HL-60 (cell line): ENCODE data around the gene ADPRS.

Experiments
- DNase-seq, 2 experiments: peaks; one replicate each; pipeline ENCODE4 v3.0.0-alpha.2; 2010 to 2020; ENCODE audit warnings: low read depth in 1 of 2, low spot score in 1 of 2
- H3K27ac ChIP-seq: fragments of 250-450 bp; sonication (Bioruptor Pico); replicated peaks from 2 replicates; pipeline ENCODE4 v1.5.1; 2020; ENCODE audit warnings: mild to moderate bottlenecking, moderate library complexity
- H3K27me3 ChIP-seq: fragments of 250-450 bp; sonication (Bioruptor Pico); 2 replicates; pipeline ENCODE4 v1.5.1; 2021; ENCODE audit warnings: mild to moderate bottlenecking, moderate library complexity; ENCODE audit not compliant: insufficient read depth, poor library complexity, severe bottlenecking
- H3K4me3 ChIP-seq: replicated peaks from 2 replicates; pipeline ENCODE4 v1.5.1; 2011; ENCODE audit warnings: mild to moderate bottlenecking, control low read depth, low read length; ENCODE audit not compliant: insufficient read depth
- GABPA ChIP-seq: IDR thresholded peaks from 2 replicates; pipeline ENCODE4 v1.6.1; 2012; ENCODE audit warnings: low read depth
- POLR2AphosphoS5 ChIP-seq: IDR thresholded peaks from 2 replicates; pipeline ENCODE4 v1.6.1; 2012; ENCODE audit warnings: low read depth
- SPI1 ChIP-seq: IDR thresholded peaks from 2 replicates; pipeline ENCODE4 v1.6.1; 2012; ENCODE audit warnings: low read depth, mild to moderate bottlenecking, borderline replicate concordance
- TF ChIP-seq, protein P1 (sequence below): IDR thresholded peaks from one replicate; pipeline ENCODE4 v1.5.1; 2011; ENCODE audit warnings: low read length, control low read depth, inconsistent platforms; ENCODE audit not compliant: insufficient read depth
- TF ChIP-seq, protein P2 (sequence below): IDR thresholded peaks from 2 replicates; pipeline ENCODE4 v1.6.1; 2012; ENCODE audit warnings: low read depth; ENCODE audit not compliant: insufficient replicate concordance

ADPRS gene

DNA sequence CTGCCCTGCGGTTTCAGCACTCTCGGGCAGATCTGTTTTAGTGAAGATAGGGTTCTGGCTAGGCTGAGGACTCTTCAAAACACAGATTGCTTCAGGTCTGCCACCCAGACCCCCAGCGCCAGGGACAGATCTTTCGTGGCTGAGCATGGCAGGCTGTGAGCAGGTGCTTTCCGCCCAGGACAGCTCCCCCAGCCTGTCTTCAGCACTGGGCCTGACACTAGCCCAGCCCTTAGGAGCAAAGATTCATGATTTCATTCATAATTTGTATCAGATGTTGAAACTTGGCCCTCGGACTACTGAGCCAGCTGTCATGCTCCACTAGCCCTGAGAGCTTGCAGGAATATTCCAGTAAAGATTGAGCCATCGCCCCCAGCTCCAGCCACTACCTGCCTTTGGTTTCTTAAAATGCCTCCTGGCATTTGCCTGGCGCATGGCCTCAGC, 5.9 kb downstream of the ADPRS start:
- H3K4me3 ChIP-seq: no peak overlapping the region
- DNase-seq: no peak
- no peaks in the 10 kb centered on the region for H3K27me3 ChIP-seq
- TF ChIP-seq GABPA (no peak), POLR2AphosphoS5 (no peak), SPI1 (no peak)
- TF ChIP-seq, protein P1, sequence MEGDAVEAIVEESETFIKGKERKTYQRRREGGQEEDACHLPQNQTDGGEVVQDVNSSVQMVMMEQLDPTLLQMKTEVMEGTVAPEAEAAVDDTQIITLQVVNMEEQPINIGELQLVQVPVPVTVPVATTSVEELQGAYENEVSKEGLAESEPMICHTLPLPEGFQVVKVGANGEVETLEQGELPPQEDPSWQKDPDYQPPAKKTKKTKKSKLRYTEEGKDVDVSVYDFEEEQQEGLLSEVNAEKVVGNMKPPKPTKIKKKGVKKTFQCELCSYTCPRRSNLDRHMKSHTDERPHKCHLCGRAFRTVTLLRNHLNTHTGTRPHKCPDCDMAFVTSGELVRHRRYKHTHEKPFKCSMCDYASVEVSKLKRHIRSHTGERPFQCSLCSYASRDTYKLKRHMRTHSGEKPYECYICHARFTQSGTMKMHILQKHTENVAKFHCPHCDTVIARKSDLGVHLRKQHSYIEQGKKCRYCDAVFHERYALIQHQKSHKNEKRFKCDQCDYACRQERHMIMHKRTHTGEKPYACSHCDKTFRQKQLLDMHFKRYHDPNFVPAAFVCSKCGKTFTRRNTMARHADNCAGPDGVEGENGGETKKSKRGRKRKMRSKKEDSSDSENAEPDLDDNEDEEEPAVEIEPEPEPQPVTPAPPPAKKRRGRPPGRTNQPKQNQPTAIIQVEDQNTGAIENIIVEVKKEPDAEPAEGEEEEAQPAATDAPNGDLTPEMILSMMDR: no peak
- TF ChIP-seq, protein P2, sequence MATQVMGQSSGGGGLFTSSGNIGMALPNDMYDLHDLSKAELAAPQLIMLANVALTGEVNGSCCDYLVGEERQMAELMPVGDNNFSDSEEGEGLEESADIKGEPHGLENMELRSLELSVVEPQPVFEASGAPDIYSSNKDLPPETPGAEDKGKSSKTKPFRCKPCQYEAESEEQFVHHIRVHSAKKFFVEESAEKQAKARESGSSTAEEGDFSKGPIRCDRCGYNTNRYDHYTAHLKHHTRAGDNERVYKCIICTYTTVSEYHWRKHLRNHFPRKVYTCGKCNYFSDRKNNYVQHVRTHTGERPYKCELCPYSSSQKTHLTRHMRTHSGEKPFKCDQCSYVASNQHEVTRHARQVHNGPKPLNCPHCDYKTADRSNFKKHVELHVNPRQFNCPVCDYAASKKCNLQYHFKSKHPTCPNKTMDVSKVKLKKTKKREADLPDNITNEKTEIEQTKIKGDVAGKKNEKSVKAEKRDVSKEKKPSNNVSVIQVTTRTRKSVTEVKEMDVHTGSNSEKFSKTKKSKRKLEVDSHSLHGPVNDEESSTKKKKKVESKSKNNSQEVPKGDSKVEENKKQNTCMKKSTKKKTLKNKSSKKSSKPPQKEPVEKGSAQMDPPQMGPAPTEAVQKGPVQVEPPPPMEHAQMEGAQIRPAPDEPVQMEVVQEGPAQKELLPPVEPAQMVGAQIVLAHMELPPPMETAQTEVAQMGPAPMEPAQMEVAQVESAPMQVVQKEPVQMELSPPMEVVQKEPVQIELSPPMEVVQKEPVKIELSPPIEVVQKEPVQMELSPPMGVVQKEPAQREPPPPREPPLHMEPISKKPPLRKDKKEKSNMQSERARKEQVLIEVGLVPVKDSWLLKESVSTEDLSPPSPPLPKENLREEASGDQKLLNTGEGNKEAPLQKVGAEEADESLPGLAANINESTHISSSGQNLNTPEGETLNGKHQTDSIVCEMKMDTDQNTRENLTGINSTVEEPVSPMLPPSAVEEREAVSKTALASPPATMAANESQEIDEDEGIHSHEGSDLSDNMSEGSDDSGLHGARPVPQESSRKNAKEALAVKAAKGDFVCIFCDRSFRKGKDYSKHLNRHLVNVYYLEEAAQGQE: no peak
- 0 out of 2 replicates have a peak overlapping the region, but pooled peaks have one; percentile 75 for H3K27ac ChIP-seq

DNA sequence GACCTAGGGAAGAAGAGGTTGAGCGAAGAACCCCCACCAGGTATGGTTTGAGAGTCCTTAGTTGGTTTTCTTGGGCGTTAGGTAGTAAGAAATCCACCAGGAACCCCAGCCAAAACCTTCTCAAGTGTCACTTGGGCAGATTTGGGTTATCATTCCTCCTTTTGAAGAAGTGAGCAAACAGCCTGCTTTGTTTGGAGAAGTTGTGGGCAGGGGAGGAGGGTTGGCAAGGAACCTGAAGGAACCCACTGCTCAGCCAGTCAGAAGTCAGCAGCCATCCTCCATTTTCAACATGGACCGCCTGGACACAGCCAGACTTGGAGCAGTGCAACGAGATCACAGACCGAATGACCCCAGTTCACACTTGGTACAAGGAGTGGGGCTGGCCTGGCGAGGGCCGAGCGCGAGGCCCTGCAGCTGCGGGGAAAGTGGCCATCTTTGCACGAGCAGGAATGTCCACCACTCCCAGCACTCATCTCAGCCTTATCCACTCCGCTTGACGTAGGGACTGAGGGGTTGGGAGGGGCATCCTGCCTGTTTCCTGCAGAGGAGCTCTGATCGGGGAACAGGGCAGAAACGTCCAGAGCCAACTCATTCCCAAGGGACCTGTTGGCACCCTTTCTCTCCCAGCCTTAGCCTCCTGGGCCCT, 7.2 kb downstream of the ADPRS start:
- peak; percentile 60 to 84 for DNase-seq
- Histone ChIP-seq H3K27ac (peak overlapping the region; percentile 75), H3K27me3 (no peaks in the 10 kb centered on the region), H3K4me3 (no peak overlapping the region)
- TF ChIP-seq SPI1: peak; percentile 68; the same call in 1 of the 2 replicates
- no peak for TF ChIP-seq GABPA
- TF ChIP-seq, protein P1: no peak
- TF ChIP-seq POLR2AphosphoS5: peak; percentile 36; the same call in 1 of the 2 replicates
- TF ChIP-seq, protein P2: no peak

DNA sequence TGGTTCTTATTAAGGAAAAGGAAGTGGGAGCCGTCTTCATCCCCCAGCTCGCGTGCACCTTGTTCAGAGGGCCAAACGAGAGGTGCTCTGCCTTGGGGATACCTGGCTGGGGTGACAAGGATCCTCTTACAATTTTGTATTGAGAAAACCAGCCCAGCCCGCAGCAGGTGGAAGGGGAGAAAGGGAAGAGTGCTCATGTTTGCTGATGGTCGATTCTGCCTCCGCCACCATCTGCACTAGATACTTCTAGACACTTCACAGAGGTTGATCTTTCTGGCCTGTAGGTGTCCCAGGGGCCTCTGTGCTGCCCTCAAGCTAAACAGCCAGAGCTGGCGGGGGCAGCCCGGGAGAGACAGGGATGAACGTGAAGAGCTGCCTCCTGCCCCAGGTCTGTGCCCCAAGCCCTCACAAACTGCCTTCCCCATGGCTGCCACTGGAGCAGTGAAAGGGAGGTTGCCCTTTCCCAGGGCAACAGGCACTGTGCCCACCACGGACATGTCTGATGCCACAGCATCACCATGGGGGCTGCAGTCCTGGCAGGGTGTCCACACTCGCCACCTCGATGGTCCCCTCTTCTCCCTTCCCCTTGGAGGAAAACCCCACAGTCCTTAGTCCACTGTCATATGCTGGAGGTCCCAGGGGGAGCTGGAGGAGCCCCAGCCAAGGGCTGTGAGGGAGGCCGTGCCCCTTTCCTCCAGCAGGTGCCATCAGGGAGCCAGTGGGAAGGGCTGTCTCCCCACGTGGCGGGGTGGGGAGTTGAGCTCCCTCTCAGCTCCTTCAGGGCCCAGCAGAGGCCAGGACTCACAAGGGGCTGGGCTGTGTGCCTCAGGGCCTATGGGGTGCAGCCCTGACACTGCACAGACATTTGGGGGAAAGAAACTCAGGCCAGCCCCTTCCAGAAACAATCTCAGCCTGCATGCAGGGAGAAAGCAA, 8.1 kb downstream of the ADPRS start:
- no peaks in the 10 kb centered on the region for H3K27me3 ChIP-seq
- H3K27ac ChIP-seq: peak overlapping the region; percentile 75
- TF ChIP-seq, protein P1: no peak
- no peak for TF ChIP-seq SPI1
- no peak for TF ChIP-seq GABPA
- no peak for TF ChIP-seq POLR2AphosphoS5
- TF ChIP-seq, protein P2: no peak
- H3K4me3 ChIP-seq: no peak overlapping the region
- DNase-seq: no peak
